Stimulated activated CD8-positive, alpha-beta memory T cell treated with anti-CD3 and anti-CD28 coated beads, Interleukin-4, amount 100 ng/mL, for 24 hours (primary cell): ENCODE results near the gene USP11.
A peak's percentile ranks its signal among the peaks of the same experiment; 100 is the strongest.

Experiments
- DNase-seq: peaks from one replicate; pipeline ENCODE4 v3.0.0-alpha.2; 2020; ENCODE audit warnings: low read depth

USP11 gene

GRCh38 chrX:47232803-47233332, at the start of gene USP11:
TSS of gene USP11 (plus strand) at chrX:47233009. CDS start at chrX:47233044, 35 bp downstream.
- peak; percentile 26 for DNase-seq

- no peak for DNase-seq
These were observed 48.3 kb upstream of the USP11 start for GRCh38 chrX:47184486-47184885.

- DNase-seq: no peak
These were observed 47.6 kb upstream of the USP11 start for GRCh38 chrX:47185241-47185640.

DNA sequence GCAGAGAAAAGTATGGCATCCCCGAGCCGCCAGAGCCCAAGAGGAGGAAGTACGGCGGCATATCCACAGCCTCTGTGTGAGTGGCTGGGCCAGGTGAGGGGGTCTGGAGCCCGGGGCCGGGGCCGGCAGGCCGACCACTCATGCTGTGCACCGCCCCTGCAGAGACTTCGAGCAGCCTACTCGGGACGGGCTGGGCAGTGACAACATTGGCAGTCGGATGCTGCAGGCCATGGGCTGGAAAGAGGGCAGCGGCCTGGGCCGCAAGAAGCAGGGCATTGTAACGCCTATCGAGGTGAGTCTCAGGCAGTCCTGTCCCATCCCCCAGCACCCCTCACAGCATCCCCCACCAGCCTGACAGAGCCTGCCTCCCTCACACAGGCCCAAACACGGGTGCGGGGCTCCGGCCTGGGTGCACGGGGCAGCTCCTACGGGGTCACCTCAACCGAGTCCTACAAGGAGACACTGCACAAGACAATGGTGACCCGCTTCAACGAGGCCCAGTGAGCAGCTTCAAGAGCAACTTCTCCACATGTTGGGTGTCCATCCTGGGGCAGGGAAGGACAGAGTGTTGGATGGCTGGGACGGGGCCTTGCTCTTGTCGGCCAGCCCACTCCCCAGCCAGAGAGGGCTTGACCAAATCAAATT, 46.6 kb upstream of the USP11 start:
- DNase-seq: no peak

DNA sequence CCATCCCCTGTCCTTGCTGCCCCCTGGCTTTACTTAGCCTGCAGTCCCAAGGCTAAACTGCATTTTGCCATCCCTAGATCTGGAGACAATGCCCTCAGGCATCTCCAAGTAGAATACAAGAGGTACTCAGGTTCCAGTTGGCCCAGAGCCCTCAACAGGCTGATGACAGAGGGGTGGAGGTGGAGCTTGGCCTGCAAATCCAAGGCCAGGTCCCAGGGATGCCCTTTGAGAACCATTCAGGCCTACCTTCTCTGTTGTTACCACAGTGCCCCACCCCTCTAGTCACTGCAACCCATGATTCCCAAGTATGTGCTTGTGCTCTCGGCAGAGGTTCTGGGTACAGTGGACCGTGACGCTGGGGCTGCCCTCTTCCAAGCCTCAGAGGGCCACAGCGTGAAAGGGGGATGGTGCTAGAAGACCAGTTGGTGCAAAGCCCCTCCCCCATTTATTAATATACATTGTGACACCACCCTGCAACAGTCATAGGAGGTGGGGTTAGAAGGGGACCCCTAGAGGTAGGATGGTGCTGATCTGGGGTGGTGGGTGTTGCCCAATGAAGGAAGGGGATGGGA, 45.6 kb upstream of the USP11 start:
- DNase-seq: no peak

- no peak for DNase-seq
These were observed 42.9 kb upstream of the USP11 start for GRCh38 chrX:47189906-47190305.

DNA sequence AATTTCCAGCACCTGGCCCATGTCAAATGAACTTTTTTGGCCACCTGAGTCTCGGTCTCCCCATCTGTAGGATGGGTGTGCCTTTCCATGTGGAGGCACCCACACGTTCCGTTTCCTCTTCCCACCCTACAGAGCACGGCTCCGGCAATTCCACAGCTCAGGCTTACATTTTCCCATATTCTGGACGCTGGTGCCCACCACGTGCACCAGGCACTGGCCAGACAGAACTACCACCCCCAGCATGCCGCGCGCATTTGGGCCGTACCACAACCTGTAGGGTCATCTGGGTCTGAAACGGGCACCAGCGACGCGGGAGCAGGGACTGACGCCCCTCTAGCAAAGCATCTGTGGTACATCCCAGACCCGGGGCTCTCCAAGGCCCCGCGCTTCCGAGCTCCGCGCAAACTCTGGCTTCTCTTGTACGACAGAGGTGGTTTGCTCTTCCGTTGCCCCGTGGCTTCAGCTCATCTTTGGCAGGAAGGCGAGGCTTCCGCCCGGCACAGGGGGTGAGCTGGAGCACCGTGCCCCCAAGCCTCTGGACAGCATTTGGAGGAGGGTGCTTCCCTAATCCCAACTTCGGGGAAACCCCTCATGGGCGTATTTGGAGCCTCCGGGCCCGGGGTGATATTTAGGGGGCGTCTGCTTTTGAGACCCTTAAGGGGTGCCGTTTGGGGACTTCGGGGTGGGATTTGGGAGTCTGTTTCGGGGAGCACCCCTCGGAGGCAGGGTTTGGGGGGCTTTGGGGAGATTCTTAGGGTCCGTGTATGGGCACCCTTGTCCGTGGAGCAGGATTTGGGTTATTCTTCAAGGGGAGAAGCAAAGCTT, 42.2 kb upstream of the USP11 start:
- peak; percentile 73 for DNase-seq

DNA sequence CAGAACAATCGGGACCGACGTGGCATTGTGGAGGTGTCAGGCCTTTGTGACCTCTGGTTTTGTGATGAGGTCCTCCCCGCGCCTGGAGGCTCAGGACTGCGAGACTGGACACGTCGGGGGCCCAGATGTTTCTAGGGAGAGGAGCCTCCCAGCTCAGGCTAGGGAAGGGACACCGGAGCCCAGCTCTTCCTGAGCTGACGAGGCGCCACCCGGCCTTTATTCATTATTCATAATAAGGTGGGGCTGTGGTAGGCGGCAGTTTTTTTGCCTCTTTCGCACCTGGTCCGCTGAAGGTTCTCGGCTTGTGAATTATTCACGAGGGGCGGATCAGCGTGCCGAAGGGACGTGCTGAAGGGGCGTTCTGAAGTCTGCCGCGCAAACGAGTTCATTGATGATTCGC, 41.5 kb upstream of the USP11 start:
- DNase-seq: peak; percentile 18

GRCh38 chrX:47191806-47192401, 40.9 kb upstream of the USP11 start:
- no peak for DNase-seq

GRCh38 chrX:47193475-47194193, 39.2 kb upstream of the USP11 start, which contains the start of gene UBA1:
TSS of gene UBA1 (plus strand) at chrX:47193829. CDS start at chrX:47198803, 4,974 bp downstream.
- DNase-seq: peak; percentile 95

DNA sequence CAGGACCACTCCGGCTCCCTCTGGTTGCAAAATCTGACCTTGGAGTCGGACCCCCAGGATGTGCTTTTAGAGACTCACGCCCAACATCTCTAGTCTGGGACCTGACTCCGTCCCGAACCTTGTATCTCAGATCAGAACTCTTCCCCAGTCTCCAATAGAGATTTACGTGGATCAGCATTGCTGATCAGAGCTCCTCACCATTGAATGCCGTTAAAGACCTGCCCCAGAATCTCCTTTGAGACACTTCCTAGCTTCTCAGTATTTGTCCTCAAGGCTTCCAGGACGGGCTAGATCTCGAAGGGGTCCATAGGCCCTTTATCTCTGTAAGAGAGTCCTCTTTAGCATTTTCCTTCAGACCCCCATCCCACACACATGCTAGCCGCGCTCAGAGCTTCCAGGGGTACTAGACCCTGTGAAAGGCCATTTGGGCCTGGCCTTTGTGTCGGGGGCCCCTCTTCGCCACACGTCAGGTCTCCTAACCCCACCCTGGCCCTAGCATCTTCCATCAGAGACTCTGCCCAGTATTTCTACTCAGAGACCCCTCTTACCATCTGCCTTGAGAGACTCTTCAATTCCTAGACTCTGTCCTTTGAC, 38.5 kb upstream of the USP11 start:
- no peak for DNase-seq

GRCh38 chrX:47196098-47196497, 36.7 kb upstream of the USP11 start:
- DNase-seq: no peak

GRCh38 chrX:47197526-47197925, 35.3 kb upstream of the USP11 start:
- no peak for DNase-seq

DNA sequence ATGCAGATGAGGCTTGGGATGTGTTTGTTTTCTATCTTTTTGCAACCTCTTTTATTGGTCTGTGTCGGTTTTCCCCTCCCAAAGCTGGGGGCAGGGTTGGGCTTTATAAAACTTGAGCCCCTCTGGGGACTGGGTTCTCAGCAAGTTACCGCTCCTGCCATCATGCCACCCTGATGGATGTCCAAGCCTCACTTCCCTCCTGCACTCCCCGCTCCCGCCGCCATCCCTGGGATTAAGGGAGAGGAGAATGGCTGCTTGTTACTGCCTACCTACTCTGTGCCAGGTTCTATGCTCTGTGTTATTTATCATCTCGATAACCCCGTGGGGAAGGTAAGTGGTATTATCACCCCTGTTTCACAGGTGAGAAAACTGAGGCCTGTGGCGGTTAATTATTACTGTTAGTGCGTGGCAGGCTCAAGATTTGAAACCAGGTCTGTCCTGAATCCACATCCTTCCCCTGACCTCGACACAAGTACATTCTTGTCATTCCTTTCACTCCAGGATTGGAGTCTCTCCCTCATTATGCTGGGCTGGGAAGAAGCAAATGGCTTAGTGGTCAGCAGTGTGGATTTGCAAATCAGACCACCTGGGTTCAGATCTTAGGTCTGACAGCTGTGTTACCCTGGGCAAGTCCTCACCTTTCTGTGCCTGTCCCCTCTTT, 34.7 kb upstream of the USP11 start:
- DNase-seq: no peak

GRCh38 chrX:47198687-47199080, 34.1 kb upstream of the USP11 start:
- no peak for DNase-seq

DNA sequence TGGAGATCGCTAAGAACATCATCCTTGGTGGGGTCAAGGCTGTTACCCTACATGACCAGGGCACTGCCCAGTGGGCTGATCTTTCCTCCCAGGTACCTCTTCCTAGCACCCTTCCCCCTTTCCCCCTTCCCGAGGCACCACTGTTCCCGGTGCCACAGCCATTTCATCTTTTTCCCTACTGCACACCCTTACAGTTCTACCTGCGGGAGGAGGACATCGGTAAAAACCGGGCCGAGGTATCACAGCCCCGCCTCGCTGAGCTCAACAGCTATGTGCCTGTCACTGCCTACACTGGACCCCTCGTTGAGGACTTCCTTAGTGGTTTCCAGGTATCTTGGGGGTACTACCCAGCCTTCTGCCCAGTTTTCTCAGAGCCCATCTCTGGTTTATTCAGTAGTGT, 33.5 kb upstream of the USP11 start:
- DNase-seq: no peak

- DNase-seq: no peak
These were observed 32.2 kb upstream of the USP11 start for GRCh38 chrX:47200385-47201150.

- DNase-seq: no peak
These were observed 31.4 kb upstream of the USP11 start for GRCh38 chrX:47201345-47201944.

GRCh38 chrX:47202316-47202715, 30.5 kb upstream of the USP11 start:
- no peak for DNase-seq

GRCh38 chrX:47202877-47203276, 29.9 kb upstream of the USP11 start:
- no peak for DNase-seq
